OCI-LY7 (cell line): Measurements from ENCODE around the gene BRPF3.

Source experiments
- CTCF ChIP-seq: fragments of 200-600 bp; sonication (generic); conservative IDR thresholded peaks from 2 replicates; pipeline ENCODE4 v1.5.1; 2014; ENCODE audit warnings: mild to moderate bottlenecking, antibody characterized with exemption, low read length, moderate library complexity, mixed read lengths
- EZH2phosphoT487 ChIP-seq: fragments of 200-600 bp; sonication (generic); IDR thresholded peaks from 2 replicates; pipeline ENCODE4 v1.6.1; 2018; ENCODE audit warnings: low read depth, borderline replicate concordance, mild to moderate bottlenecking, mixed run types, antibody characterized with exemption, low read length, moderate library complexity, mixed read lengths

GRCh38 chr6:36280467-36280866, 83.9 kb downstream of the BRPF3 start:
- TF ChIP-seq EZH2phosphoT487 (no peak), CTCF (no peak)
